Left lobe of liver (tissue), 2 donors: Measurements from ENCODE around the gene KLK8. TPM values are rescaled to one million over a fixed set of nuclear protein-coding genes. Genes with fewer than 3 reads are reported as not detected.

Experiments used
- ATAC-seq: fragments of 200-7000 bp; cut with Tn5 transposase; one replicate; pipeline ENCODE4 v1.9.1; 2020; ENCODE audit warnings: mild to moderate bottlenecking, moderate library complexity
- DNase-seq: peaks from one replicate; pipeline ENCODE4 v3.0.0-alpha.2; 2020; ENCODE audit warnings: low spot score
- total RNA-seq: library from RNA; stranded (reverse); gene quantifications from one replicate; pipeline ENCODE4 v1.2.1, GENCODE V29; 2021
- donor health status: DM: no; HTN: no; CAD: no; lungs with moderate emphysema.
- donor health status: DM: no; HTN: yes; CAD: no.

KLK8 gene, protein sequence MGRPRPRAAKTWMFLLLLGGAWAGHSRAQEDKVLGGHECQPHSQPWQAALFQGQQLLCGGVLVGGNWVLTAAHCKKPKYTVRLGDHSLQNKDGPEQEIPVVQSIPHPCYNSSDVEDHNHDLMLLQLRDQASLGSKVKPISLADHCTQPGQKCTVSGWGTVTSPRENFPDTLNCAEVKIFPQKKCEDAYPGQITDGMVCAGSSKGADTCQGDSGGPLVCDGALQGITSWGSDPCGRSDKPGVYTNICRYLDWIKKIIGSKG
- not detected for total RNA-seq

DNA sequence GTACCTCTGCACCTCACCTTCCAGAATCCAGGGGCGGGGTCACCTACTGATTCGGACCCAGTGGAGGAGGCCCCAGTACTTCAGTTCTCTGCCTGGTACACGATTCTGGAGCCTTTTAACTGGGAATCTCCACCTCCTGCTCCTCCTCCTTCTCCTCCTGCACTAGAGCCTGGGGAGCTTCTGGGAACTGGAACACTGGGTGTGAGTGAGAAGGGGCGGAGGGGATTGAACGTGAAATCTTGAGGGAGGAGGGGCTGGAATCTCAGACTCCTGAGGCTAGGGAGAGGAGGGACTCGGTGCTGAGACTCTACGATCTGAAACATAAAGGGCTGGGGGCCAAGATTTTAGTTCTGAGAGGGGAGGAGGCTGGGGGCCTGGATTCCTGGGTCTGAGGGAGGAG lies at the start of gene KLK8:
Gene KLK8, minus strand, starts transcription at position 90 of the 400 bp plus-strand sequence. CDS start 437 bp downstream, outside the sequence.
- DNase-seq (no peak), ATAC-seq (no peak)

- no peak for DNase-seq
- no peak for ATAC-seq
These were observed 45.6 kb upstream of the KLK8 start for GRCh38 chr19:51047031-51047335.

DNA sequence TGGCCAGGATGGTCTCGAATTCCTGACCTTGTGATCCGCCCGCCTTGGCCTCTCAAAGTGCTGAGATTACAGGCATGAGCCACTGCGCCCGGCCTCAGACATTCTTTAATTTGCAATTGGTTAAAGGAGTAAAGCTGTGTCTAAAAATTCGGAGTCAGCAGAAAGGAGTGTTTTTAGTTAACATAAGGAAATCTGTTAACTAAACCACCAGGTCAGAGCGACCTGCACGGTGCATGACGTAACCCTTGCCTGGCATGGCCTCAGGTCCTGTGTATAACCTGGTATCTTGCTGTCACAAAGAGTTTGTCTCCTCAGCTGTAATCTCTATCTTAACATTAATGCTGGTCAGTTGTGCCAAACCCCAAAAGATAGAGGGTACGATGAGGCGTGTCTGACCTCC lies 42.9 kb upstream of the KLK8 start:
- DNase-seq: no peak
- no peak for ATAC-seq

DNA sequence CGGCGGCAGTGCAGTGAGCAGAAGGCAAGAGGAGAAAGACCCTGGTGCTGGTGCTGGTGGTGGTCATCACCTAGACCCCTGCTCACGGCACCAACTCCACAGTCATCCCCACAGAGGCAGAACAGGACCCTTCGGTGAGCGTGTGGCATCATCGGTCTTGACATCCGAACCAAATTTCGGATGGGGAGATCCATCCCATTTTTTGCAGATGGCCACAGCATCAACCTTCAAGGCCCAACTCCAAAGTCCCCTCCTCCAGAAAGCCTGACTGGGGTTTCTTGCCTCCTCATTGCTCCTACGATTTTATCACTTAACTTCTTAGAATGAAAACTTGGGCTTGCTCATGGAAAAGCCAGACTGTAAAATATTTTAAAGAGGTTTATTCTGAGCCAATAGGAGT lies 42.1 kb upstream of the KLK8 start:
- DNase-seq (no peak), ATAC-seq (no peak)

- no peak for ATAC-seq
- DNase-seq: no peak
These were observed 38.7 kb upstream of the KLK8 start for GRCh38 chr19:51040151-51040550.

- DNase-seq (no peak), ATAC-seq (no peak)
These were observed 35.1 kb upstream of the KLK8 start for GRCh38 chr19:51036519-51036918.

DNA sequence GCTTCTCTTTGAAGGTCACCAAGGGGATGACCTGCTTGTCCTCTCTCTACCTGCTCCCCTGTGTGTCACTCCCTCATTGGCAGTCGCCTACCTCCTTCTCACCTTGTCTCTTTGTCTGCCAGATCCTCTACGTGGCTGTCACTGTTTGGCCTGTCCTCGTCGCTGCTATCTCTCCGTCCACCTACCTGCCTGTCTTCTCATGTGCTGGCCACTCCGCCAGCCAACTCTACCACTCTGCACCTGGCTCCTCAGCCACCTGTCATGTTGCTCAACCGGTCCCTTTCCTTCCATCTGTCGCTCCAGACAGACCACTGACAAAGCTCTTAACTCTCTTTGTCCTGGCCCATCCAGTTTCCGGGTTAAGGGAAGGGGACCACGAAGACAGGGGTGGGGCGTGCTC lies 33.3 kb upstream of the KLK8 start, which contains the start of gene KLK12:
Gene KLK12, minus strand, starts transcription at position 299 of the 400 bp plus-strand sequence. CDS start 381 bp downstream, outside the sequence.
- ATAC-seq: no peak
- no peak for DNase-seq

DNA sequence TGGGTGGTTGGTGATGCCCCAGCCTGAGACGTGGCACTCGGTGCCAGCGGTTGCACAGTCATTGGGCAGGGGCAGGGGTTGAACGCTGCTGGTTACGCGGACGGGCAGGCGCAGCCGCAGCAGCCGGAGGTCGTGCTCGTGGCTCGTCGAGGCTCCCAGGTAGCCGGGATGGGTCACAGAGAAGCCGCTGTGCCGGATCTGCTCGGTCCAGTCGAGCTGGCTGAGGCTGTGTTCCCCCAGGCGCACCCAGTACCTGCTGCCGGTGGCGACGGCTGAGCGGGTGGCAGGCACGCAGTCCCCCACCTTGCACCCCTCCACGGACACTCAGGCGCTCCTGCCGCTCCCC lies 30.4 kb upstream of the KLK8 start:
- ATAC-seq (no peak), DNase-seq (no peak)

DNA sequence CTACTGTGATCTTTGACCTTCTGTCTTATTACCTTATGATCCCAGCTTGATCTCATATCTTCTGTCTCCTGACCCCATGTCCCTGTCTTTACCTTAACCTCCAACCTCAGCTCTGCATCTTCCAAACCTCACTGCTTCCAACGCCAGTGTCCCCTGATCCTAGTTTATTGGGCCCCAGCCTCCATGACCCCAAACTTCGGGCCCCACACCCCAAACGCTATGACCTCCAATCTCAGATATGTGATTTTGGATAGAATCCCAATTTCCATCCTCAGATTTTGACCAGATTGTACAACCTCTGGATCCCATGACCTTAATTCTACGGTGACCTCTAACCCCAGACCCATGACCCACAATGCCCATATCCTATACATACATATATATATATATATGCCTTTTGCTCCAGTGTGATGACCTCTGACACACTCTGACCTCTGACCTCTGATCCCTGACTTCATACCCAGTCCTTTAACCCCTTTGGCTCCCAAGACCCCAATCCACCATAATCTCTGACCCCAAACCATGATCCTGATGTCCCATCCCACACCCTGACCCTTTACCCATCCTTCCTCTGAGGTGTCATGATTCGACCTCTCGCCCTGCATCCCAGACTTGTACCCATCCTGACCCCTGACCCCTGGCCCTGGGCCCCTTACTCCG lies 29.9 kb upstream of the KLK8 start:
- ATAC-seq (no peak), DNase-seq (no peak)

GRCh38 chr19:51030631-51031030 lies 29.2 kb upstream of the KLK8 start:
- ATAC-seq (no peak), DNase-seq (no peak)

GRCh38 chr19:51029718-51030117 lies 28.3 kb upstream of the KLK8 start:
- no peak for ATAC-seq
- no peak for DNase-seq

- no peak for ATAC-seq
- no peak for DNase-seq
These were observed 26.5 kb upstream of the KLK8 start for GRCh38 chr19:51027873-51028272.

- DNase-seq: no peak
These were observed 25.9 kb upstream of the KLK8 start for GRCh38 chr19:51027126-51027806.

DNA sequence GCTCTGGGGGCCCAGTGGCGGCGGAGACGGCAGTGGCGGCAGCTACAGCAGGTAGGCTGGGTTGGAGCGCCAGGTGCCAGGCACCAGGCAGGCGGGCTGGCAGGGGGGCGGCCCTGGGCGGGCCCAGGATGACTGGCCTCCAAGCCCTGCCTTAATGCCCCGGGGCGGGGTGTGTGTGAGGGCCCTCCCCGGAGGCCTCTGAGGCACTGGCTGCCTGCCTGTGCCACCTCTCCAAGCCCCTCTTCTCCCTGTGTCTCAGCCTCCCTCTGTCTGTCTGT lies 25.1 kb upstream of the KLK8 start, which contains the start of gene KLK11:
Gene KLK11, minus strand, starts transcription at position 63 of the 278 bp plus-strand sequence. CDS start 985 bp downstream, outside the sequence.
- DNase-seq (no peak), ATAC-seq (no peak)

More at GRCh38 chr19:51027126-51027806, 25.9 kb upstream of the KLK8 start:
- ATAC-seq: no peak

GRCh38 chr19:51025809-51026553 lies 24.6 kb upstream of the KLK8 start:
- DNase-seq (no peak), ATAC-seq (no peak)

- ATAC-seq (no peak), DNase-seq (no peak)
These were observed 24.0 kb upstream of the KLK8 start for GRCh38 chr19:51025401-51025800.

DNA sequence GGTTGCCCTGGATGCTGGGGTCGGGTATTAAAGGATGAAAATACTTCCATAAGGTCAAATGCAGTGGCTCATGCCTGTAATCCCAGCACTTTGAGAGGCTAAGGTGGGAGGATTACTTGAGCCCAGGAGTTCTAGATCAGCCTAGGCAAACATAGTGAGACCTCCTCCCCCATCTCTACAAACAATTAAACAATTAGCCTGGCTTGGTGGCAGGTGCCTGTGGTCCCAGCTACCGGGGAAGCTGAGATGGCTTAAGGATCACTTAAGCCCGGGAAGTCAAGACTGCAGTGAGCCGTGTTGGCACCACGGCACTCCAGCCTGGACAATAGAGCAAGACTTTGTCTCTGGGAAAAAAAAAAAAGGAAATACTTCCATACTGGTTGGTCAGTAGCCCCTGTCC lies 23.5 kb upstream of the KLK8 start:
- ATAC-seq (no peak), DNase-seq (no peak)

DNA sequence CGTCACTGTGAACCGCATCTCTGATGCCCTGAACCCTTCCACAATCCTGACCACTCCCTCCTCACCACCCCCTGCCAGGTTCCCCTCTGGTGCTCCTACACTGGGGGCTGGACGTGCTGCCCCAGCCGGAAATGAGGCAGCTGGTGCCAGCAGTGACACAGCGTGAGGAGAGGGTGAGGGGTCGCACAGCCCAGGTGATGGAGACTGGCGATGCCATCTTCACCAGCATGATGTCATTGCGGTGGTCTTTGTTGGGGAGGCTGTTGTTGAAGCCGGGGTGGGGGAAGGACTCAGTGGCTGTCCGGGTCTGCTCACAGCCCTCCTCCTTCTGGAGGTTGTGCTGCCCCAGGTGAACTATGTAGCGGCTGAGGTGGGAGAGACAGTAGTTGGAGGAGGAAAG lies 22.5 kb upstream of the KLK8 start:
- DNase-seq (no peak), ATAC-seq (no peak)

GRCh38 chr19:51022526-51022925 lies 21.1 kb upstream of the KLK8 start:
- ATAC-seq (no peak), DNase-seq (no peak)

- peak; percentile 74 for ATAC-seq
- no peak for DNase-seq
These were observed 19.7 kb upstream of the KLK8 start for GRCh38 chr19:51020988-51021651.

- DNase-seq: no peak
- ATAC-seq: no peak
These were observed 18.1 kb upstream of the KLK8 start, which contains the start of gene KLK10 for GRCh38 chr19:51019544-51019925. Gene KLK10 (minus strand): TSS chr19:51019709. CDS start chr19:51019130, 579 bp downstream.
